Prostate gland (tissue), 2 donors: ENCODE data around the gene MGAT5.

ENCODE experiments used
- CTCF ChIP-seq, 4 experiments: fragments of 200-600 bp in 2 of 4; fragments of 450-650 bp in 2 of 4; sonication (generic) in 2 of 4; IDR thresholded peaks; 1 replicate in 3 of 4; 2 replicates in 1 of 4; pipeline ENCODE4 v1.5.1; 2016 to 2019; ENCODE audit warnings: antibody characterized with exemption in 4 of 4, mild to moderate bottlenecking in 2 of 4, moderate library complexity in 2 of 4
- POLR2A ChIP-seq: fragments of 450-650 bp; IDR thresholded peaks from one replicate; pipeline ENCODE4 v1.6.1; 2016; ENCODE audit warnings: antibody characterized with exemption, mild to moderate bottlenecking
- POLR2AphosphoS5 ChIP-seq: sonication (generic); formaldehyde crosslinking; IDR thresholded peaks from one replicate; pipeline ENCODE4 v1.6.1; 2017; ENCODE audit warnings: antibody characterized with exemption

GRCh38 chr2:134225841-134226240 is 28.0 kb upstream of the MGAT5 start:
- TF ChIP-seq CTCF (IDR thresholded peaks at IDR 0.05) (no peak), POLR2A (no peak), POLR2AphosphoS5 (no peak)
